Measurements from ENCODE around the gene C2CD2. TPM values are rescaled to one million over a fixed set of nuclear protein-coding genes. Genes with fewer than 3 reads are reported as not detected.

The C2CD2 gene
- total RNA-seq, 4 donors from 2014 or later = 3.0 to 15.7 (median 7.4) TPM

DNA sequence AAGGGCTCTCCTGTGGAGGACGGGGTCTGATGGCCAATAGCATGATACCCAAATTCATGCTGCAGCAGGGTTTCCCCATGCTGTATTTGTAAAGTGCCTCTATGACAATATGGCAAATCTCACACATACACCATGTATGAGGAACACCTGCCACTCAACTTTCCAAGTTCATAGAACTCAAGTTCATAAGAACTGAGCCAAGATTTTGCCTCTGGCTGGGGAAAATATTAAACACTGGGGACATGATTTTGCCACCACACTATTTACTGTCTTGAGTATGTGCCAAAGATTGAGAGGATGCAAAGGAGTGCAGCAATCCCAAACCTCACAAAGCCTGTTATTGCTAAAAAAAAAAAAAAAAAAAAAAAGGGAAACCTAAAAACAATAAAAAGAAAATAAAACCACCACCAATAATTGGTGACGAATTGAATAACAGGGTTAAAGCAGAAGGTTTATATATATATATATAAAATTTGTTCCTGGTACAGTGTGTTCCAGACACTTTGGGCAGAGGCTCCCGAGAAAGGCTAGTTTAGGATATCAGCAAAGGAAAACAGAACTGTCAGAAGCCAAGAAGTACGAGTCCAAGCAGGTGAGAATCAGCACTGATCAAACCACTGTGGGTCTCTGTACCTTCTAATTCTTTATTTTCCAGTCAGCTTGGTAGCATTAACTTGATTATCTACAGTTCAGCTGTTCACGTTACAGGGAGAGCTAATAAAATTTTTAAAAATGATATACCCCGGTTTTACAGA lies 32.0 kb upstream of the C2CD2 start:
- no peak for DNase-seq
- no peaks in the 10 kb centered on the region for H3K27me3 ChIP-seq
- intact Hi-C loops (cut with DNase I; ENCODE audit: low total_unique reads) = loop anchor here (1.0 kb wide), 1 partner anchor 34 kb away; no protein-coding TSS in a partner anchor
- TF ChIP-seq, protein P1, sequence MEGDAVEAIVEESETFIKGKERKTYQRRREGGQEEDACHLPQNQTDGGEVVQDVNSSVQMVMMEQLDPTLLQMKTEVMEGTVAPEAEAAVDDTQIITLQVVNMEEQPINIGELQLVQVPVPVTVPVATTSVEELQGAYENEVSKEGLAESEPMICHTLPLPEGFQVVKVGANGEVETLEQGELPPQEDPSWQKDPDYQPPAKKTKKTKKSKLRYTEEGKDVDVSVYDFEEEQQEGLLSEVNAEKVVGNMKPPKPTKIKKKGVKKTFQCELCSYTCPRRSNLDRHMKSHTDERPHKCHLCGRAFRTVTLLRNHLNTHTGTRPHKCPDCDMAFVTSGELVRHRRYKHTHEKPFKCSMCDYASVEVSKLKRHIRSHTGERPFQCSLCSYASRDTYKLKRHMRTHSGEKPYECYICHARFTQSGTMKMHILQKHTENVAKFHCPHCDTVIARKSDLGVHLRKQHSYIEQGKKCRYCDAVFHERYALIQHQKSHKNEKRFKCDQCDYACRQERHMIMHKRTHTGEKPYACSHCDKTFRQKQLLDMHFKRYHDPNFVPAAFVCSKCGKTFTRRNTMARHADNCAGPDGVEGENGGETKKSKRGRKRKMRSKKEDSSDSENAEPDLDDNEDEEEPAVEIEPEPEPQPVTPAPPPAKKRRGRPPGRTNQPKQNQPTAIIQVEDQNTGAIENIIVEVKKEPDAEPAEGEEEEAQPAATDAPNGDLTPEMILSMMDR (IDR thresholded peaks at IDR 0.05) = no peak
- TF ChIP-seq POLR2A (IDR thresholded peaks at IDR 0.05) = no peak
- TF ChIP-seq EP300 (IDR thresholded peaks at IDR 0.05; ENCODE audit: low read depth) = no peak
- no peak for TF ChIP-seq POLR2AphosphoS5 (IDR thresholded peaks at IDR 0.05)
- 88 to 94% methylated on average over 6 of the region's 6 CpGs for WGBS, 2 donors (ENCODE audit: low coverage in 1 of 2)
- no peak overlapping the region for H3K27ac ChIP-seq
- in situ Hi-C loops (cut with MboI; ENCODE audit: low pct_ligation_motif_present in 1 of 4, low pct_unique_long_range_greater_than_20kb in 1 of 4, low sequenced_read_pairs in 3 of 4) = no loop called here
- H3K36me3 ChIP-seq = peaks cover 0 to 2% (median under 1%) of the 10 kb centered on the region in 4 donors
- H3K9me3 ChIP-seq = no peaks in the 10 kb centered on the region
- no peaks in the 10 kb centered on the region for H3K4me1 ChIP-seq
- no peak overlapping the region for H3K4me3 ChIP-seq

DNA sequence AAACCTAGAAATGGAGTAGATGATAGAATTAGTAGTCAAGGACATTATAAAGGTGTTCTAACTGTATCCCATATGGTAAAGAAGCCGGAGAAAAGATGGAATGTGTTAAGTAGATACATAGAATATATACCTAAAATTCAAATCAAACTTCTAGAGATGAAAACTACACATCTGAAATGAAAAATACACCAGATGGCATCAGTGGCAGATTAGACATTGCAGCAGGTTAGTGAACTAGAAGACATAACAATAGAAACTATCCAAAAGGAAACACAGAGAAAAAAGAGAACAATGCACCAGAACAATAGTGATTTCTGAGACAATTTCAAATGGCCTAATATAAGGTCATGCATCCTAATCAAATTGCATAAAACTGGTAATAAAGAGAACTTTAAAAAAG lies 29.4 kb upstream of the C2CD2 start:
- H3K27me3 ChIP-seq = no peaks in the 10 kb centered on the region
- no peak for TF ChIP-seq POLR2A (IDR thresholded peaks at IDR 0.05)
- no peak for TF ChIP-seq EP300 (IDR thresholded peaks at IDR 0.05; ENCODE audit: low read depth)
- TF ChIP-seq, protein P1 (IDR thresholded peaks at IDR 0.05) = no peak
- no peak for TF ChIP-seq POLR2AphosphoS5 (IDR thresholded peaks at IDR 0.05)
- 97 to 100% methylated on average over 1 of the region's 1 CpG for WGBS, 2 donors (ENCODE audit: low coverage in 1 of 2)
- DNase-seq = no peak
- H3K27ac ChIP-seq = no peak overlapping the region
- H3K4me1 ChIP-seq = no peaks in the 10 kb centered on the region
- in situ Hi-C loops (cut with MboI; ENCODE audit: low pct_ligation_motif_present in 1 of 4, low pct_unique_long_range_greater_than_20kb in 1 of 4, low sequenced_read_pairs in 3 of 4) = no loop called here
- H3K36me3 ChIP-seq = no peaks in the 10 kb centered on the region
- H3K4me3 ChIP-seq = no peak overlapping the region
- intact Hi-C loops (cut with DNase I; ENCODE audit: low total_unique reads) = no loop called here
- H3K9me3 ChIP-seq = peaks cover 0 to 6% of the 10 kb centered on the region in 2 donors

DNA sequence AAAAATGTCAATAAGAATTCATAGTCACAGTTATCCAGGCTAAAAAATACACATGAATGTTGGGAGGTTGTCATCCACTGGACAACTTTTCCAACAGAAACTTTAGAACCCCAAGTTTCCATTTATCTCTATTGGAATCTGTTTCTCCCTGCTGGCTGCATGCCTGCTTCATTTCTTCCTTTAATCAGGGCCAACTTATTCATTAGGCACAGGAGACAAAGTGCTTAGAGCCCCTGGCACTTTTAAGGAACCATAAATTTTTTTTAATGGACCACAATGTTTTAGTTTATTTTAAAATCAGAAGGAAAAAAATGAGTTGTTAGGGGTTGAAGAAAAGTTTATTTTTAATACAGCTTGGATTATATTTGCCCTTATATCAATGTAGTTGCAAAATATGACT lies 26.7 kb upstream of the C2CD2 start:
- in situ Hi-C loops (cut with MboI; ENCODE audit: low pct_ligation_motif_present in 1 of 4, low pct_unique_long_range_greater_than_20kb in 1 of 4, low sequenced_read_pairs in 3 of 4) = no loop called here
- Histone ChIP-seq H3K4me3 (no peak overlapping the region), H3K9me3 (peaks cover 0 to 6% of the 10 kb centered on the region in 2 donors), H3K36me3 (no peaks in the 10 kb centered on the region), H3K27ac (no peak overlapping the region), H3K27me3 (no peaks in the 10 kb centered on the region), H3K4me1 (no peaks in the 10 kb centered on the region)
- intact Hi-C loops (cut with DNase I; ENCODE audit: low total_unique reads) = no loop called here
- no peak for TF ChIP-seq POLR2A (IDR thresholded peaks at IDR 0.05)
- no peak for TF ChIP-seq EP300 (IDR thresholded peaks at IDR 0.05; ENCODE audit: low read depth)
- TF ChIP-seq, protein P1 (IDR thresholded peaks at IDR 0.05) = no peak
- no peak for TF ChIP-seq POLR2AphosphoS5 (IDR thresholded peaks at IDR 0.05)
- no peak for DNase-seq

DNA sequence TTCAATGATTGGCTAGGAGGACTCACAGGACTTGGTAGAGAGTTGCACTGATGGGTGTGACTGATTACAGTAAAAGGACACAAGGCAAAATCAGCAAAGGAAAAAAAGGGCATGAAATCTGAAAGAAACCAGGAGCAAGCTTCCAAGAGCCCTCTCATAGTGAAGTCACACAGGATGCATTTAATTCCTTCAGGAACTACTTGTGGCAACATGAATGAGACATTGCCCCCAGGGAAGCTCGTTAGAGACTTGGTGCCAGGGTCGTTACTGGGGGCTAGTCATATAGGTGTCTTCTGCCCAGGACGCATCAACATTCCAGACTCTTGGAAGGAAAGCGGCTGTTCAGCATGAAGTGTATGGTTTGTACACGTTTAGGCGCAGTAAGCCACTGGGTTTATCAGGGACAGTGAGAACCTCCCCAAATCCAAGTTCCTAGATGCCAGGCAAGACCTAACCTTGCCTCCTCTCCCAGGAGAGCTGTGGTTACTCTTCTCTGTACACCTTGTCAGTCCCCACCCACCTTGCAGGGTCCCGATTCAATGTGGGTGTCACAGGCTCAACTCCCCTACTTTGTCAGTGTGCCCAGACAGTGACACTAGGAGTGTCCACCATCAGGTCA lies 26.0 kb upstream of the C2CD2 start:
- no peaks in the 10 kb centered on the region for H3K36me3 ChIP-seq
- H3K4me1 ChIP-seq = no peaks in the 10 kb centered on the region
- H3K27me3 ChIP-seq = no peaks in the 10 kb centered on the region
- intact Hi-C loops (cut with DNase I; ENCODE audit: low total_unique reads) = no loop called here
- TF ChIP-seq POLR2A (IDR thresholded peaks at IDR 0.05) (no peak), EP300 (IDR thresholded peaks at IDR 0.05; ENCODE audit: low read depth) (no peak), POLR2AphosphoS5 (IDR thresholded peaks at IDR 0.05) (no peak)
- TF ChIP-seq, protein P1 (IDR thresholded peaks at IDR 0.05) = no peak
- H3K4me3 ChIP-seq = no peak overlapping the region
- no peak overlapping the region for H3K27ac ChIP-seq
- 79% methylated on average over 7 of the region's 7 CpGs; no CpG with 5 or more reads in 1 of the 2 donors for WGBS, 2 donors (ENCODE audit: low coverage in 1 of 2)
- peaks cover 0 to 6% of the 10 kb centered on the region in 2 donors for H3K9me3 ChIP-seq
- in situ Hi-C loops (cut with MboI; ENCODE audit: low pct_ligation_motif_present in 1 of 4, low pct_unique_long_range_greater_than_20kb in 1 of 4, low sequenced_read_pairs in 3 of 4) = no loop called here
- no peak for DNase-seq

All from transverse colon (tissue), 4 donors.